ENCODE measurements around the gene CD86. TPM values are rescaled to one million over a fixed set of nuclear protein-coding genes. Genes with fewer than 3 reads are reported as not detected.

CD86 gene
- total and polyA plus RNA-seq, 2 of the 8 experiments (the other 6 are each of a cell fraction or from before 2014, with no cell fraction given): 0.12 to 0.30 TPM

GRCh38 chr3:122081543-122082247 is 26.5 kb downstream of the CD86 start (continued):
- TF ChIP-seq KDM5A (IDR thresholded peaks at IDR 0.05; ENCODE audit: low read length) (no peak), GTF2F1 (IDR thresholded peaks at IDR 0.05; ENCODE audit: borderline replicate concordance, low read depth, low read length) (no peak), CEBPB (IDR thresholded peaks at IDR 0.05; ENCODE audit: low read depth, low read length) (no peak)
